SK-N-SH treated with all-trans-retinoic acid at 6 μM for 48 hours (cell line): Measurements from ENCODE around the gene SERP2.

Experiments
- CSDC2 ChIP-seq: fragments of 250-450 bp; sonication (Bioruptor Pico); IDR thresholded peaks from 2 replicates; pipeline ENCODE4 v1.5.0; 2020; ENCODE audit warnings: mild to moderate bottlenecking, moderate library complexity
- PPARA ChIP-seq: fragments of 250-450 bp; sonication (Bioruptor Pico); IDR thresholded peaks from 2 replicates; pipeline ENCODE4 v1.5.0; 2020; ENCODE audit warnings: mild to moderate bottlenecking, borderline replicate concordance
- RARB ChIP-seq: fragments of 250-450 bp; sonication (Bioruptor Pico); IDR thresholded peaks from 2 replicates; pipeline ENCODE4 v1.8.0; 2021; ENCODE audit warnings: mild to moderate bottlenecking, moderate library complexity
- SNAI2 ChIP-seq: fragments of 250-450 bp; sonication (Bioruptor Pico); IDR thresholded peaks from 2 replicates; pipeline ENCODE4 v1.5.0; 2020; ENCODE audit warnings: mild to moderate bottlenecking, moderate library complexity
- ZNF565 ChIP-seq: fragments of 450-650 bp; formaldehyde crosslinking; conservative IDR thresholded peaks from 2 replicates; pipeline ENCODE4 v1.5.0; 2020; ENCODE audit warnings: low read depth, mild to moderate bottlenecking, moderate library complexity
- ZNF70 ChIP-seq: fragments of 450-650 bp; formaldehyde crosslinking; IDR thresholded peaks from 2 replicates; pipeline ENCODE4 v1.5.0; 2020; ENCODE audit warnings: mild to moderate bottlenecking, moderate library complexity
- TF ChIP-seq, protein P1 (sequence below): fragments of 250-450 bp; sonication (Bioruptor Pico); IDR thresholded peaks from 2 replicates; pipeline ENCODE4 v1.5.1; 2020; ENCODE audit warnings: low read depth, mild to moderate bottlenecking, moderate library complexity
- TF ChIP-seq, protein P2 (sequence below): fragments of 250-450 bp; sonication (Bioruptor Pico); IDR thresholded peaks from 2 replicates; pipeline ENCODE4 v1.5.0; 2020; ENCODE audit warnings: mild to moderate bottlenecking, moderate library complexity
- TF ChIP-seq, protein P3 (sequence below): fragments of 250-450 bp; sonication (Bioruptor Pico); IDR thresholded peaks from 2 replicates; pipeline ENCODE4 v1.8.0; 2020; ENCODE audit warnings: mild to moderate bottlenecking, moderate library complexity, borderline replicate concordance
- TF ChIP-seq, protein P4 (sequence below): fragments of 250-450 bp; sonication (Bioruptor Pico); IDR thresholded peaks from 2 replicates; pipeline ENCODE4 v1.8.0; 2021; ENCODE audit warnings: low read depth, mild to moderate bottlenecking, moderate library complexity, borderline replicate concordance
- TF ChIP-seq, protein P5 (sequence below): fragments of 250-450 bp; sonication (Bioruptor Pico); IDR thresholded peaks from 2 replicates; pipeline ENCODE4 v1.5.1; 2021; ENCODE audit warnings: mild to moderate bottlenecking, moderate library complexity

DNA sequence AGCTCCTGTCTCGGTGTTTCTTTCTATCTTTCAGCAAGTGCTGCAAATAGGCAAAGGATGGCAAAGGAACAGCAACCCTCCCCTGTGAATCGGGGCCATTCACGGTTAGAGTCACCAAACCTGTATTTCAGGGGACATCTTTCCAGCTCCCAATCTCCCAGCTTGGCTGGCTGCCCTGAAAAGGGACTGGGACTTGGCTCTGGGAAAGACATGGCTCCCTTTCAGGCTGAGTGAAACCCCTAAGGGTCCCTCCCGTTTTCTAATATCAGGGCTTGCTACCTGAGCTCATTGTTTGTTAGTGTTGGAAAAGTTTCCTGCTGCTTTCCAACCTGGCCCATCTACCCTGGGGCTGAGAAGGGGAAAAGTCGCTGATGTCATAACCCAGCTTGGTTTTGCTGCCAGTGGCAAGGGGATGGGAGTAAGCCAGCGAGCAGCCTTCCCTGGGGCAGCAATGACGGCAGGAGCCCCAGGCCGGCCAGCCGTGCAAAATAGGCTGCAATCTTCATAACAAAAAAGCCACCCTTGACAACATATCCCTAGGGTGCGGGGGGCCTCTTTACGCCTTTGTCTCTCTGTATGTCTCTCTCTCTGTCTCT lies 29.9 kb downstream of the SERP2 start:
- TF ChIP-seq, protein P1, sequence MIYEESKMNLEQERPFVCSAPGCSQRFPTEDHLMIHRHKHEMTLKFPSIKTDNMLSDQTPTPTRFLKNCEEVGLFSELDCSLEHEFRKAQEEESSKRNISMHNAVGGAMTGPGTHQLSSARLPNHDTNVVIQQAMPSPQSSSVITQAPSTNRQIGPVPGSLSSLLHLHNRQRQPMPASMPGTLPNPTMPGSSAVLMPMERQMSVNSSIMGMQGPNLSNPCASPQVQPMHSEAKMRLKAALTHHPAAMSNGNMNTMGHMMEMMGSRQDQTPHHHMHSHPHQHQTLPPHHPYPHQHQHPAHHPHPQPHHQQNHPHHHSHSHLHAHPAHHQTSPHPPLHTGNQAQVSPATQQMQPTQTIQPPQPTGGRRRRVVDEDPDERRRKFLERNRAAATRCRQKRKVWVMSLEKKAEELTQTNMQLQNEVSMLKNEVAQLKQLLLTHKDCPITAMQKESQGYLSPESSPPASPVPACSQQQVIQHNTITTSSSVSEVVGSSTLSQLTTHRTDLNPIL (CRISPR knock-in tag), result no peak
- no peak for TF ChIP-seq ZNF70
- TF ChIP-seq, protein P2, sequence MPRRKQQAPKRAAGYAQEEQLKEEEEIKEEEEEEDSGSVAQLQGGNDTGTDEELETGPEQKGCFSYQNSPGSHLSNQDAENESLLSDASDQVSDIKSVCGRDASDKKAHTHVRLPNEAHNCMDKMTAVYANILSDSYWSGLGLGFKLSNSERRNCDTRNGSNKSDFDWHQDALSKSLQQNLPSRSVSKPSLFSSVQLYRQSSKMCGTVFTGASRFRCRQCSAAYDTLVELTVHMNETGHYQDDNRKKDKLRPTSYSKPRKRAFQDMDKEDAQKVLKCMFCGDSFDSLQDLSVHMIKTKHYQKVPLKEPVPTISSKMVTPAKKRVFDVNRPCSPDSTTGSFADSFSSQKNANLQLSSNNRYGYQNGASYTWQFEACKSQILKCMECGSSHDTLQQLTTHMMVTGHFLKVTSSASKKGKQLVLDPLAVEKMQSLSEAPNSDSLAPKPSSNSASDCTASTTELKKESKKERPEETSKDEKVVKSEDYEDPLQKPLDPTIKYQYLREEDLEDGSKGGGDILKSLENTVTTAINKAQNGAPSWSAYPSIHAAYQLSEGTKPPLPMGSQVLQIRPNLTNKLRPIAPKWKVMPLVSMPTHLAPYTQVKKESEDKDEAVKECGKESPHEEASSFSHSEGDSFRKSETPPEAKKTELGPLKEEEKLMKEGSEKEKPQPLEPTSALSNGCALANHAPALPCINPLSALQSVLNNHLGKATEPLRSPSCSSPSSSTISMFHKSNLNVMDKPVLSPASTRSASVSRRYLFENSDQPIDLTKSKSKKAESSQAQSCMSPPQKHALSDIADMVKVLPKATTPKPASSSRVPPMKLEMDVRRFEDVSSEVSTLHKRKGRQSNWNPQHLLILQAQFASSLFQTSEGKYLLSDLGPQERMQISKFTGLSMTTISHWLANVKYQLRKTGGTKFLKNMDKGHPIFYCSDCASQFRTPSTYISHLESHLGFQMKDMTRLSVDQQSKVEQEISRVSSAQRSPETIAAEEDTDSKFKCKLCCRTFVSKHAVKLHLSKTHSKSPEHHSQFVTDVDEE (CRISPR knock-in tag), result no peak
- TF ChIP-seq SNAI2, result no peak
- TF ChIP-seq CSDC2, result no peak
- TF ChIP-seq RARB (CRISPR knock-in tag), result no peak
- TF ChIP-seq, protein P3, sequence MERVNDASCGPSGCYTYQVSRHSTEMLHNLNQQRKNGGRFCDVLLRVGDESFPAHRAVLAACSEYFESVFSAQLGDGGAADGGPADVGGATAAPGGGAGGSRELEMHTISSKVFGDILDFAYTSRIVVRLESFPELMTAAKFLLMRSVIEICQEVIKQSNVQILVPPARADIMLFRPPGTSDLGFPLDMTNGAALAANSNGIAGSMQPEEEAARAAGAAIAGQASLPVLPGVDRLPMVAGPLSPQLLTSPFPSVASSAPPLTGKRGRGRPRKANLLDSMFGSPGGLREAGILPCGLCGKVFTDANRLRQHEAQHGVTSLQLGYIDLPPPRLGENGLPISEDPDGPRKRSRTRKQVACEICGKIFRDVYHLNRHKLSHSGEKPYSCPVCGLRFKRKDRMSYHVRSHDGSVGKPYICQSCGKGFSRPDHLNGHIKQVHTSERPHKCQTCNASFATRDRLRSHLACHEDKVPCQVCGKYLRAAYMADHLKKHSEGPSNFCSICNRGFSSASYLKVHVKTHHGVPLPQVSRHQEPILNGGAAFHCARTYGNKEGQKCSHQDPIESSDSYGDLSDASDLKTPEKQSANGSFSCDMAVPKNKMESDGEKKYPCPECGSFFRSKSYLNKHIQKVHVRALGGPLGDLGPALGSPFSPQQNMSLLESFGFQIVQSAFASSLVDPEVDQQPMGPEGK (CRISPR knock-in tag), result no peak
- TF ChIP-seq ZNF565 (CRISPR knock-in tag), result no peak
- TF ChIP-seq, protein P4, sequence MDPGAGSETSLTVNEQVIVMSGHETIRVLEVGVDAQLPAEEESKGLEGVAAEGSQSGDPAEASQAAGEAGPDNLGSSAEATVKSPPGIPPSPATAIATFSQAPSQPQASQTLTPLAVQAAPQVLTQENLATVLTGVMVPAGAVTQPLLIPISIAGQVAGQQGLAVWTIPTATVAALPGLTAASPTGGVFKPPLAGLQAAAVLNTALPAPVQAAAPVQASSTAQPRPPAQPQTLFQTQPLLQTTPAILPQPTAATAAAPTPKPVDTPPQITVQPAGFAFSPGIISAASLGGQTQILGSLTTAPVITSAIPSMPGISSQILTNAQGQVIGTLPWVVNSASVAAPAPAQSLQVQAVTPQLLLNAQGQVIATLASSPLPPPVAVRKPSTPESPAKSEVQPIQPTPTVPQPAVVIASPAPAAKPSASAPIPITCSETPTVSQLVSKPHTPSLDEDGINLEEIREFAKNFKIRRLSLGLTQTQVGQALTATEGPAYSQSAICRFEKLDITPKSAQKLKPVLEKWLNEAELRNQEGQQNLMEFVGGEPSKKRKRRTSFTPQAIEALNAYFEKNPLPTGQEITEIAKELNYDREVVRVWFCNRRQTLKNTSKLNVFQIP (CRISPR knock-in tag), result no peak
- no peak for TF ChIP-seq PPARA (CRISPR knock-in tag)
- TF ChIP-seq, protein P5, sequence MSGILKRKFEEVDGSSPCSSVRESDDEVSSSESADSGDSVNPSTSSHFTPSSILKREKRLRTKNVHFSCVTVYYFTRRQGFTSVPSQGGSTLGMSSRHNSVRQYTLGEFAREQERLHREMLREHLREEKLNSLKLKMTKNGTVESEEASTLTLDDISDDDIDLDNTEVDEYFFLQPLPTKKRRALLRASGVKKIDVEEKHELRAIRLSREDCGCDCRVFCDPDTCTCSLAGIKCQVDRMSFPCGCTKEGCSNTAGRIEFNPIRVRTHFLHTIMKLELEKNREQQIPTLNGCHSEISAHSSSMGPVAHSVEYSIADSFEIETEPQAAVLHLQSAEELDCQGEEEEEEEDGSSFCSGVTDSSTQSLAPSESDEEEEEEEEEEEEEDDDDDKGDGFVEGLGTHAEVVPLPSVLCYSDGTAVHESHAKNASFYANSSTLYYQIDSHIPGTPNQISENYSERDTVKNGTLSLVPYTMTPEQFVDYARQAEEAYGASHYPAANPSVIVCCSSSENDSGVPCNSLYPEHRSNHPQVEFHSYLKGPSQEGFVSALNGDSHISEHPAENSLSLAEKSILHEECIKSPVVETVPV, result no peak
